HUES64 (cell line): ENCODE results near the gene MAGEA2. TPM values are rescaled to one million over a fixed set of nuclear protein-coding genes. Genes with fewer than 3 reads are reported as not detected.
"Not testable (repeated sequence)": the region's sequence is repeated elsewhere in the genome, so short reads cannot be mapped to it uniquely, and the experiment has no call there.

Experiments used
- H3K27ac ChIP-seq: 2 replicates; pipeline ENCODE4 v1.7.0; 2013; ENCODE audit warnings: low read depth, low read length, inconsistent platforms
- H3K27me3 ChIP-seq: 2 replicates; pipeline ENCODE4 v1.6.1; 2013; ENCODE audit warnings: mild to moderate bottlenecking, low read length; ENCODE audit not compliant: insufficient read depth
- H3K36me3 ChIP-seq: 2 replicates; pipeline ENCODE4 v1.6.1; 2013; ENCODE audit warnings: mild to moderate bottlenecking, low read length; ENCODE audit not compliant: insufficient read depth
- H3K4me1 ChIP-seq: 2 replicates; pipeline ENCODE4 v1.6.1; 2013; ENCODE audit warnings: mild to moderate bottlenecking, low read length, moderate library complexity; ENCODE audit not compliant: insufficient read depth
- H3K4me3 ChIP-seq: 2 replicates; pipeline ENCODE4 v1.5.1; 2013; ENCODE audit warnings: mild to moderate bottlenecking, low read length, moderate library complexity
- H3K9ac ChIP-seq: 2 replicates; pipeline ENCODE4 v1.6.1; 2013; ENCODE audit warnings: mild to moderate bottlenecking, low read depth, low read length
- H3K9me3 ChIP-seq: 2 replicates; pipeline ENCODE4 v1.6.1; 2013; ENCODE audit warnings: low read depth, low read length; ENCODE audit not compliant: insufficient read depth
- WGBS: fragments of 150-250, 120-280 bp; methylation state at CpG from one replicate; pipeline ENCODE4 v1.1.7; 2013; ENCODE audit warnings: missing lambda C conversion rate; 5-methylcytosine and 5-hydroxymethylcytosine counted together
- polyA plus RNA-seq, 2 experiments: library from polyadenylated mRNA; stranded (reverse); fragments of 50-300 nt; gene quantifications; one replicate each; pipeline ENCODE4 v1.2.3, GENCODE V29; 2013

MAGEA2 gene, protein sequence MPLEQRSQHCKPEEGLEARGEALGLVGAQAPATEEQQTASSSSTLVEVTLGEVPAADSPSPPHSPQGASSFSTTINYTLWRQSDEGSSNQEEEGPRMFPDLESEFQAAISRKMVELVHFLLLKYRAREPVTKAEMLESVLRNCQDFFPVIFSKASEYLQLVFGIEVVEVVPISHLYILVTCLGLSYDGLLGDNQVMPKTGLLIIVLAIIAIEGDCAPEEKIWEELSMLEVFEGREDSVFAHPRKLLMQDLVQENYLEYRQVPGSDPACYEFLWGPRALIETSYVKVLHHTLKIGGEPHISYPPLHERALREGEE
- polyA plus RNA-seq (2013, experiment 1 of 2): 0.15 TPM
- 0.25 TPM for polyA plus RNA-seq (2013, experiment 2 of 2)

DNA sequence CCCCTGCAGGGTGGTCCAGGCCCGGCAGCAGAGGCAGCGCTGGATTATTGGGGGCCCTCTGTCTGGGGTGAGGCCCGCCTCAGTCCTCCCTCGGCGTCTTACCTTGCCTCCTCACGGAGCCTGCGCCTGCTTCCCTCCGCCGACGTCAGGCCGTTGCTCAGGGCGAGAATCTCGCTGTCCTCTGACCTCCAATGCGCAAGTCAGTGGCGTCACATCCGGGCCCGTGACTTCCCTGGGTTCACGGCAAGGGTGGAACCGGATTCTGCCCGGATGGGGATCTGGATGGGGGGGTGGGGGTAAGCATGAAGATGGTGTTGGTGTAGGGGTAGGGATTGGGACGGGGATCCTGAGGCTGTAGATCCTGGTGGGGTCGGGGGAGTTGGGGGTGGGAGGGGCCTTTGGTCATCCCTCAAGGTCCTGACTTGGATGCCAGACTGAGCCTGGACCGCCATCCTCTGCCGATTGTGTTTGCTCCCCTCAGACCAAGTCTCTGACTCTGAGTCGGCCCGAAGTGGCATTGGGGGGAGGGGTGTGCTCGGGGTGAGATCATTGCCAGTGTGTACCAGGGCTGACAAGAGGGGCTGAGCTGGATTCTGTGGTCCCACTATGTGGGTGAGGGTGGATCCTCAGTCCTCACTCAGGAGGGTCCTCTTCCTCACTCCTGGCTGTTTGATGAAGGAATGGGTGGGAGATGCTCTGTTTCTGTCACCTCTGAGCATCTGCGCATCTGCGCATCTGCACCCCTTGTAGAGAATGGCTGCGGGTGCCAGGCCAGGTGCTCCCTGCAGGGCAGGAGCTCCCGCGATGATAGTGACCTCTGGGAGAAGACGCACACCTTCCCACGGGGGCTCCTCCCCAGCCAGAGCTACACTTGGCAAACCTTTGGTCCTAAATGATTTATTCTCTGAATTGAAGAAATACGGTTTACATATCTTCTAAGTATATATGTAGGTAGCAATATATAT lies at the start of gene MAGEA2:
Gene MAGEA2 (minus strand): TSS at position 157 of the 965 bp plus-strand sequence. CDS start 2,479 bp downstream, outside the sequence.
- not testable (repeated sequence) for H3K9ac ChIP-seq, H3K27ac ChIP-seq, H3K27me3 ChIP-seq, H3K9me3 ChIP-seq, H3K36me3 ChIP-seq, H3K4me1 ChIP-seq, H3K4me3 ChIP-seq
- no CpG with 5 or more reads among the region's 35 CpGs for WGBS

DNA sequence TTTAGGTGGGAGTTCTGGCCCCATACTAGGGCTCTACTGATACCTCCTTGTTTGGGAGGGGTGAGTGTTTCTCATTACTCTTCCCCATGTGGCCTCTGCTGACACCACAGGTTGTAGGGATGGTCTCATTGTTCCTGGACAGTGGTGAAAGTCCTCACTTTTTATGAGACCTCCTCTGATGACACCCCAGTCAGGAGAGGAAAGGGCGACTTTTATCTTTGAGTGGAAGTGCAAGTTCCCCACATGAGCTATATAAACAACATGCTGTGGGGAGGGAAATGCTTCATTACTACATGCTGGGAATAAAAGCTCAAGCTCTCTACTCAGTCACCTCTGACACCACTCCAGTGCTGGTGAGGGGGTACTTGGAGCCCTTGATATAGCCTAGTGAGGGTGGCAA lies 45.3 kb upstream of the MAGEA2 start:
- no peaks in the 10 kb centered on the region for H3K4me1 ChIP-seq
- whole genome bisulfite sequencing: no CpG with 5 or more reads among the region's 1 CpG
- no peak overlapping the region for H3K4me3 ChIP-seq
- no peak overlapping the region for H3K9ac ChIP-seq
- H3K36me3 ChIP-seq: no peaks in the 10 kb centered on the region
- H3K27ac ChIP-seq: no peak overlapping the region
- no peaks in the 10 kb centered on the region for H3K9me3 ChIP-seq
- no peaks in the 10 kb centered on the region for H3K27me3 ChIP-seq

DNA sequence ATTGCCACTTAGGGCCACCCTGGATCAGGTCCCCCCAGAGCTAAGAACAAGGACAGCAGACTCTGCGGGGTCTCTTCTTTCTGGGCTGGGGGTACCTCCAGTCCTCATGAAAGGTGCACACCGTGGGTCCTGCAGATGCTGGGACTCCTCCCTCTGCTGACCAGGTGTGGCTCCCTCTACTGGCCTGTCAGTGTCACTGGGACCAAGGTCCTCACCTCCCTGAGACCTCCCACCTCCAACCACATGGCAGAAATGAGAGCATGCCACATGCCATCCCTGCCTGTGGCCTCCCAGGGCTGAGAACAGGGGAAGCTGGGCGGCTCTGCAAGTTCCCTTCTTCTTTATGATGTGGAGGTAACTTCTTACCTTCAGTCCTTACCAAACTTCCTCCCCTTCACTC lies 33.4 kb upstream of the MAGEA2 start:
- not testable (repeated sequence) for H3K4me3 ChIP-seq, H3K36me3 ChIP-seq, H3K9ac ChIP-seq, H3K27me3 ChIP-seq, H3K9me3 ChIP-seq, H3K27ac ChIP-seq, H3K4me1 ChIP-seq
- WGBS: no CpG with 5 or more reads among the region's 3 CpGs

DNA sequence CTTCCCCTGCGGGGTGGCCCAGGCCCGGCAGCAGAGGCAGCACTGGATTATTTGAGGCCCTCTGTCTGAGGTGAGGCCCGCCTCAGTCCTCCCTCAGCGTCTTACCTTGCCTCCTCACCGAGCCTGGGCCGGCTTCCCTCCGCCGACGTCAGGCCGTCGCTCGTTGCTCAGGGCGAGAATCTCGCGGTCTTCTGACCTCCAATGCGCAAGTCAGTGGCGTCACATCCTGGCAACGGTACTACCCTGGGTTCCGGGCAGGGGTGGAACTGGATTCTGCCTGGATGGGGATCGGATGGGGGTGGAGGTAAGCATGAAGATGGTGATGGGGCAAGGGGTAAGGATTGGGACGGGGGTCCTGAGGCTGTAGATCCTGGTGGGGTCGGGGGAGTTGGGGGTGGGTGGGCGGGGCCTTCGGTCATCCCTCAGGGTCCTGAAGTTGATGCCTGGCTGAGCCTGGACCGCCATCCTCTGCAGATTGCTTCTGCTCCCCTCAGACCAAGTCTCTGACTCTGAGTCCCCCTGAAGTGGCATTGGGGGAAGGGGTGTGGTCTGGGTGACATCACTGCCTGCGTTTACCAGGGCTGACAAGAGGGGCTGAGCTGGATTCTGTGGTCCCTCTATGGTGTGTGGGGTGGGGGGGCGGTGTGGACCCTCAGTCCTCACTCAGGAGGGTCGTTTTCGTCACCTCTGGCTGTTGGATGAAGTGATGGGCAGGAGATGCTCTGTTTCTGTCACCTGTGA lies 16.1 kb upstream of the MAGEA2 start, which contains the start of gene MAGEA6:
Gene MAGEA6 (minus strand): TSS at position 141 of the 741 bp plus-strand sequence. CDS start 2,039 bp downstream, outside the sequence.
- not testable (repeated sequence) for H3K4me3 ChIP-seq, H3K9ac ChIP-seq, H3K27me3 ChIP-seq, H3K36me3 ChIP-seq, H3K9me3 ChIP-seq, H3K27ac ChIP-seq, H3K4me1 ChIP-seq
- WGBS: no CpG with 5 or more reads among the region's 29 CpGs

DNA sequence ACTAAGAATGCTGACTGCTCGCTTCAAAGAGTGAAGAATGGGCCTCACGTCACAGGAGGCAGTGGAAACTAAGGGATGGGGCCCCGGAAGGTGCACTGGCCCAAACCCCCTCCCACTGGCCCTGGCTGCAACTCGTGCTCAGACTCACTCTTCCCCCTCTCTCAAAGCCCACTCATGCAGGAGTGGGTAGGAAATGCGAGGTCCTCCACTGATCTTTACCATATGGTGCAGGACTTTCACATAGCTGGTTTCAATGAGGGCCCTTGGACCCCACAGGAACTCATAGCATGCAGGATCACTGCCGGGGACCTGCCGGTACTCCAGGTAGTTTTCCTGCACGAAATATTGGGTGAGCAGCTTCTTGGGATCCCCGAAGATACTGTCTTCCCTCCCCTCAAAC lies 12.9 kb upstream of the MAGEA2 start:
- not testable (repeated sequence) for H3K9ac ChIP-seq, H3K9me3 ChIP-seq, H3K27ac ChIP-seq, H3K36me3 ChIP-seq, H3K4me3 ChIP-seq, H3K4me1 ChIP-seq, H3K27me3 ChIP-seq
- 89% methylated on average over 9 of the region's 9 CpGs for WGBS

DNA sequence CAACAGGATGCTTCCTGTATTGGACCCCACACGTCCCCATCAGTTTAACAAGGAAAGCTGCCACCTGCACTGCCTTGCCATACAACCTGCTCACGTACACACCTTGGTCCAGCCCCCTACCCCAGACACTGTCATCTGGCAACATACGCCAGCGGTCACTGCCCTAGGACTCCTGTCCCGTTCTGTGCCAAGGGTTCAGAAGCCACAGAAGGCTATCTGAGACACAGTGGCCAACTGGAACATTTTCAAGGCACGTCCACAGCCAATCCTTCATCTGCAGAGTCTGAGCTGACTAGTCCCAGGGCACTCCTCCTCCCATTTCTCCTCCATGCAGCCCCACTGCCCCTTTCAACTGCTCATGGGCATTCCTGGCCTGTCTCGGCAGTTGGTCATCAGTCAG lies 7.9 kb upstream of the MAGEA2 start:
- H3K9ac ChIP-seq, H3K27ac ChIP-seq, H3K27me3 ChIP-seq, H3K4me1 ChIP-seq, H3K9me3 ChIP-seq, H3K36me3 ChIP-seq, H3K4me3 ChIP-seq: not testable (repeated sequence)
- no CpG with 5 or more reads among the region's 7 CpGs for WGBS

DNA sequence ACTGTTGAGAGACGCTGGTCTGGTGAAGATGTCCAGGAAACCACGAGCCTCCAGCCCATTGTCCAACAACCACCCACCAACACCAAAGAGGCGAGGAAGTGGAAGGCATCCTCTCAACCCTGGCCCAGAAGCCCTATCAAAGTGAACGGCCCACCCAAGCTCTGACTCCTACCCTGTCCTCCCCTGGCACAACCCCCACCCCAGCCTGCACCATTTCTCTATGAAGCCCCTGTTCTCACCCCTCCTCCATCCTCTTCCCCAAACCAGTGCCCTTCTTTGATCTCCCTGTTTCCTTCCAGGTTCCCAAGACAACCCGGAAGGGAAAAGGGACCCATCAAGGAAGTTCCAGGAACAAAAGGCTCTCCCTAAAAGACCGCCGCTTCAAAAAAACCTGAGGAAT lies 5.9 kb upstream of the MAGEA2 start:
- H3K27ac ChIP-seq, H3K9me3 ChIP-seq, H3K9ac ChIP-seq, H3K4me1 ChIP-seq, H3K27me3 ChIP-seq, H3K36me3 ChIP-seq, H3K4me3 ChIP-seq: not testable (repeated sequence)
- WGBS: no CpG with 5 or more reads among the region's 7 CpGs

DNA sequence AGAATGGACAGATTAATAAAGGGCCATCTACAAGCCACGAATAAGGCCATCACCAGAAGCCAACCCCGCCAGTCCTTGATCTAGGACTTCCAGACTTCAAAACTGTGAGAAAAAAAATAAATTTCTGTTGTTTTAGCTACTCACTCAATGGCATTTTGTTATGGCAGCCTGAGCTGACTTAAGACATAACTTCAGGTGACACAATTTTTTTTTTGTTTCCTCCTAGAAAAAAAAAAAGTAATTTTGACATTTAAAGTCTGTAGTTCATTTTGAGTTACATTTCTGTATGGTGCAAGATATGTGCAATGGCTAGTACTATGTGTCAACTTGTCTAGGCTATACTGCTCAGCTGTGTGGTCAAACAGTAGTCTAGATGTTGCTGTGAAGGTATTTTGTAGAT lies 5.3 kb upstream of the MAGEA2 start, which contains the start of gene CSAG3:
Gene CSAG3 (plus strand): TSS at position 301 of the 400 bp plus-strand sequence.
- no CpG with 5 or more reads among the region's 2 CpGs for WGBS
- H3K27ac ChIP-seq, H3K9ac ChIP-seq, H3K36me3 ChIP-seq, H3K4me1 ChIP-seq, H3K9me3 ChIP-seq, H3K27me3 ChIP-seq, H3K4me3 ChIP-seq: not testable (repeated sequence)

DNA sequence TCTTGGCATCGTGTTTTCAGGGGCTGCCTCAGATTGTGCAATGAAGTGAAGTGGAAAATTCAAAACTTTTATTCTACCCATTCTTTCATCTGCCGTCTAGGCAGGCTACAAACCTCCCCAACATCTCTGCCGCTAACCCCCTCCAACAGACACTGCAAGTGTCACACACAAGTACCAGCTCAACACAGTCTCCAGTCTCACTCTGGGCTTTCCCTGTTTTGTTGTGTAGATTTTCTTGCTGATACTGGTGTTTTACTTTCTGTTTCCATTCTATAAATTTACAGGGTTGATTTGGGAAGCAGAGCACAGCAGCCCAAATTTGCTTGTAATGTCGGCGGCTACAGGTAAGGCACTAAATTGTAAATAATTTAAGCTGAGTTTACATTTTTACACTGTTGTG lies 1.2 kb upstream of the MAGEA2 start:
- WGBS: no CpG with 5 or more reads among the region's 5 CpGs
- not testable (repeated sequence) for H3K36me3 ChIP-seq, H3K4me1 ChIP-seq, H3K27ac ChIP-seq, H3K9me3 ChIP-seq, H3K9ac ChIP-seq, H3K27me3 ChIP-seq, H3K4me3 ChIP-seq

DNA sequence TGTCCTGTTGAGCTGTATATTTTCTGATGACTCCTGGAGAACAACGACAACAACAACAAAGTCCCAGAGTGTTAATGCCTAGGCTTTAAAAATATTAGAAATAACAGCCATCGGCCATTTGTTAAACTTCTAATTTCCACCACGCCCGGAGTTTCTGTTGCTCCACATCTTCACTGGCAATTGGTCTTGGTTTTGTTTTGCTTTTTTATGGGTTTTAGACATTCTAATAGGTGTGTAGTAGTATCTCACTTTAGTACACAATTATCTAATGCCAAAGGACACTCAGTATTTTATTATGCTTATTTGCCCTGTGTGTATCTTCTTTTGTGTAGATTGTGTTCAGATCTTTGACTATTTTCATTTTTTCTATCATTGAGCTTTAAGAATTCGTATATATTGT lies 15.1 kb downstream of the MAGEA2 start:
- H3K27me3 ChIP-seq: no peaks in the 10 kb centered on the region
- no peaks in the 10 kb centered on the region for H3K9me3 ChIP-seq
- no peaks in the 10 kb centered on the region for H3K4me1 ChIP-seq
- H3K9ac ChIP-seq: no peak overlapping the region
- no peak overlapping the region for H3K27ac ChIP-seq
- H3K36me3 ChIP-seq: no peaks in the 10 kb centered on the region
- H3K4me3 ChIP-seq: no peak overlapping the region
- 80% methylated on average over 1 of the region's 5 CpGs for WGBS

DNA sequence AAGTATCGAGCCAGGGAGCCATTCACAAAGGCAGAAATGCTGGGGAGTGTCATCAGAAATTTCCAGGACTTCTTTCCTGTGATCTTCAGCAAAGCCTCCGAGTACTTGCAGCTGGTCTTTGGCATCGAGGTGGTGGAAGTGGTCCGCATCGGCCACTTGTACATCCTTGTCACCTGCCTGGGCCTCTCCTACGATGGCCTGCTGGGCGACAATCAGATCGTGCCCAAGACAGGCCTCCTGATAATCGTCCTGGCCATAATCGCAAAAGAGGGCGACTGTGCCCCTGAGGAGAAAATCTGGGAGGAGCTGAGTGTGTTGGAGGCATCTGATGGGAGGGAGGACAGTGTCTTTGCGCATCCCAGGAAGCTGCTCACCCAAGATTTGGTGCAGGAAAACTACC lies 17.1 kb downstream of the MAGEA2 start:
- H3K9ac ChIP-seq, H3K9me3 ChIP-seq: not testable (repeated sequence)

More for the DNA sequence above, 17.1 kb downstream of the MAGEA2 start:
- H3K36me3 ChIP-seq, H3K27ac ChIP-seq, H3K27me3 ChIP-seq, H3K4me3 ChIP-seq, H3K4me1 ChIP-seq: not testable (repeated sequence)
- 95% methylated on average over 12 of the region's 12 CpGs for WGBS
